CD14-positive monocyte (primary cell): ENCODE measurements around the gene CROCC. TPM values are rescaled to one million over a fixed set of nuclear protein-coding genes. Genes with fewer than 3 reads are reported as not detected.

Experiments used
- DNase-seq, 3 donors: peaks; one replicate each; pipeline ENCODE4 v3.0.0-alpha.2; 2011 to 2022
- H2AFZ ChIP-seq: 2 replicates; pipeline ENCODE4 v1.6.0; 2012; ENCODE audit warnings: mild to moderate bottlenecking, low read depth, low read length, inconsistent platforms; ENCODE audit not compliant: insufficient read depth, poor library complexity, severe bottlenecking
- H3K27ac ChIP-seq, 2 donors: 1 replicate in 1 of 2; 2 replicates in 1 of 2; pipeline ENCODE4 v1.5.1; 2012 to 2013; ENCODE audit warnings: low read length in 2 of 2, control low read depth in 1 of 2, inconsistent platforms in 1 of 2, low read depth in 1 of 2, mild to moderate bottlenecking in 1 of 2
- H3K27me3 ChIP-seq, 2 donors: one replicate each; pipeline versions ENCODE4 v1.6.0 to v1.6.1; 2011 to 2013; ENCODE audit warnings: low read length in 2 of 2; ENCODE audit not compliant: control insufficient read depth in 2 of 2, insufficient read depth in 2 of 2
- H3K36me3 ChIP-seq, 2 donors: replicated peaks in 1 of 2; 1 replicate in 1 of 2; 2 replicates in 1 of 2; pipeline versions ENCODE4 v1.5.1 to v1.6.1; 2012 to 2013; ENCODE audit warnings: low read length in 2 of 2, control low read depth in 1 of 2, inconsistent platforms in 1 of 2, mild to moderate bottlenecking in 1 of 2; ENCODE audit not compliant: insufficient read depth in 2 of 2, control insufficient read depth in 1 of 2
- H3K4me1 ChIP-seq, 2 donors: 1 replicate in 1 of 2; 2 replicates in 1 of 2; pipeline versions ENCODE4 v1.5.1 to v1.6.1; 2012 to 2013; ENCODE audit warnings: low read length in 2 of 2, control low read depth in 1 of 2, inconsistent platforms in 1 of 2, mild to moderate bottlenecking in 1 of 2, moderate library complexity in 1 of 2; ENCODE audit not compliant: insufficient read depth in 2 of 2, control insufficient read depth in 1 of 2
- H3K4me2 ChIP-seq: replicated peaks from 2 replicates; pipeline ENCODE3; 2012; ENCODE audit warnings: low read length, moderate library complexity, mild to moderate bottlenecking; ENCODE audit not compliant: poor library complexity, severe bottlenecking; ENCODE audit errors: extremely low read depth
- H3K4me3 ChIP-seq, 3 experiments: fragments of 200-600 bp in 1 of 3; sonication (generic) in 1 of 3; replicated peaks in 1 of 3; 1 replicate in 2 of 3; 2 replicates in 1 of 3; pipeline ENCODE4 v1.5.1; 2011 to 2013; ENCODE audit warnings: low read length in 3 of 3, mild to moderate bottlenecking in 3 of 3, control low read depth in 2 of 3, low read depth in 2 of 3, inconsistent platforms in 1 of 3, moderate library complexity in 1 of 3
- H3K79me2 ChIP-seq: 2 replicates; pipeline ENCODE4 v1.6.0; 2012; ENCODE audit warnings: mild to moderate bottlenecking, control low read depth, inconsistent platforms, low read length, moderate library complexity; ENCODE audit not compliant: insufficient read depth
- H3K9ac ChIP-seq: 2 replicates; pipeline ENCODE4 v1.6.0; 2017; ENCODE audit warnings: low read length, mild to moderate bottlenecking; ENCODE audit not compliant: insufficient read depth, poor library complexity, severe bottlenecking
- H3K9me3 ChIP-seq, 2 donors: replicated peaks in 1 of 2; 1 replicate in 1 of 2; 2 replicates in 1 of 2; pipeline versions ENCODE4 v1.5.1 to v1.6.1; 2012 to 2013; ENCODE audit warnings: low read length in 2 of 2, control low read depth in 1 of 2; ENCODE audit not compliant: control insufficient read depth in 1 of 2, insufficient read depth in 1 of 2
- H4K20me1 ChIP-seq: 2 replicates; pipeline ENCODE4 v1.6.0; 2012; ENCODE audit warnings: mild to moderate bottlenecking, low read length, control low read depth, moderate library complexity; ENCODE audit not compliant: insufficient read depth
- H3K27ac Mint-ChIP-seq, 7 donors: one replicate each; pipeline ENCODE4 v1.8.0; 2020; ENCODE audit warnings: mild to moderate bottlenecking in 7 of 7, mixed read lengths in 7 of 7, moderate library complexity in 6 of 7, inconsistent platforms in 2 of 7
- H3K27me3 Mint-ChIP-seq, 3 donors: one replicate each; pipeline ENCODE4 v1.8.0; 2021 to 2022; ENCODE audit warnings: low read depth in 3 of 3, mild to moderate bottlenecking in 3 of 3, mixed read lengths in 3 of 3, moderate library complexity in 3 of 3, inconsistent platforms in 1 of 3
- H3K36me3 Mint-ChIP-seq, 2 donors: one replicate each; pipeline ENCODE4 v1.8.0; 2020; ENCODE audit warnings: mixed read lengths in 2 of 2, inconsistent platforms in 1 of 2, mild to moderate bottlenecking in 1 of 2
- H3K4me1 Mint-ChIP-seq: one replicate; pipeline ENCODE4 v1.8.0; 2020; ENCODE audit warnings: mild to moderate bottlenecking, mixed read lengths
- H3K4me3 Mint-ChIP-seq, 2 donors: one replicate each; pipeline ENCODE4 v1.8.0; 2020; ENCODE audit warnings: mild to moderate bottlenecking in 2 of 2, mixed read lengths in 2 of 2, moderate library complexity in 1 of 2
- H3K9me3 Mint-ChIP-seq, 7 donors: one replicate each; pipeline ENCODE4 v1.8.0; 2020 to 2022; ENCODE audit warnings: mixed read lengths in 7 of 7, mild to moderate bottlenecking in 6 of 7, moderate library complexity in 6 of 7, inconsistent platforms in 2 of 7
- CTCF ChIP-seq: fragments of 200-600 bp; IDR thresholded peaks from one replicate; pipeline ENCODE4 v1.8.0; 2022; ENCODE audit warnings: antibody characterized with exemption, mild to moderate bottlenecking
- WGBS: methylation state at CpG from one replicate; pipeline ENCODE4 v1.1.5; 2013; ENCODE audit warnings: missing lambda C conversion rate; ENCODE audit not compliant: insufficient coverage; 5-methylcytosine and 5-hydroxymethylcytosine counted together
- intact Hi-C, 2 donors: fragments of 100-400 bp; cut with micrococcal nuclease; formaldehyde crosslinking; loops; one replicate each; pipeline versions ENCODE4 v1.15.0 to v1.15.1; 2023
- polyA plus RNA-seq, 3 donors: library from polyadenylated mRNA; depleted of rRNA in 1 of 3; unstranded in 2 of 3; stranded (reverse) in 1 of 3; fragments of 300-500 nt in 2 of 3; fragments of >200 nt in 1 of 3; fragmentation: Illumina TruSeq in 2 of 3; gene quantifications; 1 replicate in 2 of 3; 2 replicates in 1 of 3; pipeline ENCODE4 v1.2.3, GENCODE V29; 2012 to 2021

CROCC gene
- polyA plus RNA-seq, 3 donors: 0.21 to 46.1 (median 0.69) TPM

GRCh38 chr1:16968372-16968771 is 46.6 kb downstream of the CROCC start:
- Histone ChIP-seq H3K79me2 (no peaks in the 10 kb centered on the region), H3K36me3 (peaks cover 4% of the 10 kb centered on the region in 2 donors), H3K4me2 (no peak overlapping the region), H3K27me3 (no peaks in the 10 kb centered on the region), H3K27ac (no peak overlapping the region), H3K4me3 (no peak overlapping the region), H2AFZ (no peak overlapping the region), H3K9me3 (no peaks in the 10 kb centered on the region), H4K20me1 (no peaks in the 10 kb centered on the region), H3K9ac (no peak overlapping the region), H3K4me1 (no peaks in the 10 kb centered on the region)
- Mint-ChIP-seq H3K27me3 (peaks cover 0 to 2% (median 1%) of the 10 kb centered on the region in 3 donors), H3K9me3 (no peaks in the 10 kb centered on the region), H3K4me3 (no peak overlapping the region), H3K4me1 (no peaks in the 10 kb centered on the region), H3K36me3 (peaks cover 15 to 17% of the 10 kb centered on the region in 2 donors), H3K27ac (peak overlapping the region in 1 of 7 donors; percentile 35)
- no peak for DNase-seq
- intact Hi-C loops: no loop called here
- TF ChIP-seq CTCF: no peak
- 80% methylated on average over 1 of the region's 3 CpGs for WGBS

DNA sequence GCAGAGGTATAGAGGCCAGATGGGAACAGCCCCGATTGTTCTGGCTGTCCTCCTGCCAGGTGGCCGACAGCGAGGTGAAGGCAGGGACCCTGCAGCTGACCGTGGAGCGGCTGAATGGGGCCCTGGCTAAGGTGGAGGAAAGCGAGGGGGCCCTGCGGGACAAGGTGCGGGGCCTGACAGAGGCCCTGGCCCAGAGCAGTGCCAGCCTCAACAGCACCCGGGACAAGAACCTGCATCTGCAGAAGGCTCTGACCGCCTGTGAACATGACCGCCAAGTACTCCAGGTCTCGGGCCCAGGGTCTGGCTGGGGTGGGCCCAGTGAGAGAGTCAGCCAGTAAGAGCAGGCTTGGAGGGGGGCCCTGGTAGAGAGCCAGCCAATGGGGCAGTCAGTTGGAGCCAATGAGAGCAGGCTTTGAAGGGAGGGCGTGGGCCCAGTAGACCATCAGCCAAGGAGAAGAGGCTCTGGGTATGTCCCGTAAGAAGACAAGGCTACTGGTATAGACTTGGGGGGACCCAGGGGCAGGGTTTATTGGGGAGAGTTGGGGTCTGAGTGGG is 47.4 kb downstream of the CROCC start:
- 97% methylated on average over 14 of the region's 14 CpGs for WGBS
- no peaks in the 10 kb centered on the region for H3K9me3 Mint-ChIP-seq
- no peak overlapping the region for H3K27ac Mint-ChIP-seq

More for the DNA sequence above, 47.4 kb downstream of the CROCC start:
- Histone ChIP-seq H3K79me2 (no peaks in the 10 kb centered on the region), H3K4me3 (no peak overlapping the region), H3K27me3 (no peaks in the 10 kb centered on the region), H3K9ac (no peak overlapping the region), H3K4me2 (no peak overlapping the region), H3K27ac (no peak overlapping the region), H3K4me1 (no peaks in the 10 kb centered on the region), H3K9me3 (no peaks in the 10 kb centered on the region), H4K20me1 (no peaks in the 10 kb centered on the region), H3K36me3 (peaks cover 4% of the 10 kb centered on the region in 2 donors), H2AFZ (no peak overlapping the region)
- no peak overlapping the region for H3K4me3 Mint-ChIP-seq
- DNase-seq: no peak
- TF ChIP-seq CTCF: no peak
- no peaks in the 10 kb centered on the region for H3K4me1 Mint-ChIP-seq
- intact Hi-C loops: no loop called here
- H3K36me3 Mint-ChIP-seq: peaks cover 15 to 17% of the 10 kb centered on the region in 2 donors
- peaks cover 0 to 2% (median 1%) of the 10 kb centered on the region in 3 donors for H3K27me3 Mint-ChIP-seq
